ENCODE data around the gene IKZF4.

The IKZF4 gene

GRCh38 chr12:55993230-55993853, 27.5 kb upstream of the IKZF4 start:
- no peak for ATAC-seq
- TF ChIP-seq TCF4 (CRISPR knock-in tag; IDR thresholded peaks at IDR 0.05; ENCODE audit: borderline replicate concordance) (no peak), TSHZ2 (CRISPR knock-in tag; IDR thresholded peaks at IDR 0.05) (no peak), ZC3H10 (CRISPR knock-in tag; IDR thresholded peaks at IDR 0.05) (no peak), PPARA (CRISPR knock-in tag; IDR thresholded peaks at IDR 0.05; ENCODE audit: borderline replicate concordance) (no peak), GLIS3 (CRISPR knock-in tag; IDR thresholded peaks at IDR 0.05) (no peak), CSRNP3 (CRISPR knock-in tag; IDR thresholded peaks at IDR 0.05) (no peak), ZFP30 (CRISPR knock-in tag; IDR thresholded peaks at IDR 0.05) (no peak), ZFP3 (CRISPR knock-in tag; IDR thresholded peaks at IDR 0.05) (no peak), TOX (CRISPR knock-in tag; IDR thresholded peaks at IDR 0.05; ENCODE audit: borderline replicate concordance) (no peak), ZNF8 (CRISPR knock-in tag; IDR thresholded peaks at IDR 0.05) (no peak), CSDC2 (CRISPR knock-in tag; IDR thresholded peaks at IDR 0.05) (no peak), ESRRG (CRISPR knock-in tag; IDR thresholded peaks at IDR 0.05) (no peak), CREB5 (CRISPR knock-in tag; IDR thresholded peaks at IDR 0.05; ENCODE audit: low read depth) (no peak), ARNTL (CRISPR knock-in tag; IDR thresholded peaks at IDR 0.05; ENCODE audit: borderline replicate concordance, low read depth) (no peak)

GRCh38 chr12:55995366-55995765, 25.5 kb upstream of the IKZF4 start:
- TF ChIP-seq ZNF565 (CRISPR knock-in tag; conservative IDR thresholded peaks at IDR 0.05; ENCODE audit: low read depth) (no peak), CREB5 (CRISPR knock-in tag; IDR thresholded peaks at IDR 0.05; ENCODE audit: low read depth) (no peak), PPARA (CRISPR knock-in tag; IDR thresholded peaks at IDR 0.05; ENCODE audit: borderline replicate concordance) (no peak)
- ATAC-seq, result no peak

GRCh38 chr12:55996201-55996714, 24.6 kb upstream of the IKZF4 start:
- peak; percentile 45 for ATAC-seq
- TF ChIP-seq POU6F1 (CRISPR knock-in tag; IDR thresholded peaks at IDR 0.05; ENCODE audit: borderline replicate concordance, low read depth) (no peak), ISL1 (CRISPR knock-in tag; IDR thresholded peaks at IDR 0.05) (no peak), CSRNP3 (CRISPR knock-in tag; IDR thresholded peaks at IDR 0.05) (no peak), ZNF8 (CRISPR knock-in tag; IDR thresholded peaks at IDR 0.05) (no peak), PPARA (CRISPR knock-in tag; IDR thresholded peaks at IDR 0.05; ENCODE audit: borderline replicate concordance) (no peak), GLIS3 (CRISPR knock-in tag; IDR thresholded peaks at IDR 0.05) (no peak), SNAI2 (CRISPR knock-in tag; IDR thresholded peaks at IDR 0.05) (no peak), RARB (CRISPR knock-in tag; IDR thresholded peaks at IDR 0.05) (no peak), ZFP30 (CRISPR knock-in tag; IDR thresholded peaks at IDR 0.05) (no peak), PATZ1 (CRISPR knock-in tag; IDR thresholded peaks at IDR 0.05; ENCODE audit: borderline replicate concordance) (no peak), ZC3H10 (CRISPR knock-in tag; IDR thresholded peaks at IDR 0.05) (no peak), CSDC2 (CRISPR knock-in tag; IDR thresholded peaks at IDR 0.05) (no peak), ARNTL (CRISPR knock-in tag; IDR thresholded peaks at IDR 0.05; ENCODE audit: borderline replicate concordance, low read depth) (no peak), TOX (CRISPR knock-in tag; IDR thresholded peaks at IDR 0.05; ENCODE audit: borderline replicate concordance) (no peak), ZFP3 (CRISPR knock-in tag; IDR thresholded peaks at IDR 0.05) (no peak), OSR1 (CRISPR knock-in tag; IDR thresholded peaks at IDR 0.05) (no peak), ESRRG (CRISPR knock-in tag; IDR thresholded peaks at IDR 0.05) (no peak)

Data from SK-N-SH treated with all-trans-retinoic acid at 6 μM for 48 hours (cell line).